Vagina (tissue), 2 donors: Measurements from ENCODE around the gene R3HDM4. TPM values are rescaled to one million over a fixed set of nuclear protein-coding genes. Genes with fewer than 3 reads are reported as not detected.
"Not testable (repeated sequence)": the region's sequence is repeated elsewhere in the genome, so short reads cannot be mapped to it uniquely, and the experiment has no call there.

ENCODE experiments used
- DNase-seq, 2 donors: peaks; one replicate each; pipeline ENCODE4 v3.0.0-alpha.2; 2017; ENCODE audit errors: extremely low spot score in 2 of 2
- H3K27ac ChIP-seq: fragments of 200-600 bp; sonication (generic); one replicate; pipeline ENCODE4 v1.5.1; 2019
- H3K27me3 ChIP-seq: fragments of 200-600 bp; sonication (generic); one replicate; pipeline ENCODE4 v1.5.1; 2019
- H3K36me3 ChIP-seq, 2 donors: fragments of 200-600 bp; sonication (generic); one replicate each; pipeline ENCODE4 v1.5.1; 2017 to 2019
- H3K4me1 ChIP-seq: fragments of 200-600 bp; sonication (generic); one replicate; pipeline ENCODE4 v1.5.1; 2019
- H3K4me3 ChIP-seq, 2 donors: fragments of 200-600 bp; sonication (generic); 1 replicate in 1 of 2; 2 replicates in 1 of 2; pipeline ENCODE4 v1.5.1; 2016 to 2019
- H3K9me3 ChIP-seq: fragments of 200-600 bp; sonication (generic); one replicate; pipeline ENCODE4 v1.5.1; 2019
- POLR2A ChIP-seq, 2 donors: fragments of 450-650 bp; IDR thresholded peaks; one replicate each; pipeline ENCODE4 v1.6.1; 2017; ENCODE audit warnings: antibody characterized with exemption in 2 of 2, mild to moderate bottlenecking in 2 of 2, moderate library complexity in 2 of 2
- POLR2AphosphoS5 ChIP-seq, 2 donors: sonication (generic); formaldehyde crosslinking; IDR thresholded peaks; one replicate each; pipeline ENCODE4 v1.9.0; 2017; ENCODE audit warnings: antibody characterized with exemption in 2 of 2, mild to moderate bottlenecking in 2 of 2, low read depth in 1 of 2; ENCODE audit not compliant: insufficient read depth in 1 of 2
- intact Hi-C: fragments of 100-400 bp; cut with DNase I; formaldehyde crosslinking; loops from one replicate; pipeline ENCODE4 v1.15.1; 2023
- small RNA-seq: library from RNA; depleted of rRNA; stranded (forward); fragments of <200 nt; gene quantifications from one replicate; pipeline ENCODE3, GENCODE V24; 2016
- total RNA-seq: library from RNA; depleted of rRNA; stranded (reverse); fragments of >200 nt; gene quantifications from one replicate; pipeline ENCODE4 v1.2.3, GENCODE V29; 2016
- TF ChIP-seq, protein P1 (sequence below), 3 experiments: fragments of 450-650 bp in 2 of 3; fragments of 200-600 bp in 1 of 3; sonication (generic) in 1 of 3; IDR thresholded peaks; one replicate each; pipeline ENCODE4 v1.5.1; 2017 to 2019; ENCODE audit warnings: antibody characterized with exemption in 3 of 3, mild to moderate bottlenecking in 2 of 3, moderate library complexity in 2 of 3

R3HDM4 gene
- total RNA-seq, 1 donor from 2014 or later: 41.3 TPM

DNA sequence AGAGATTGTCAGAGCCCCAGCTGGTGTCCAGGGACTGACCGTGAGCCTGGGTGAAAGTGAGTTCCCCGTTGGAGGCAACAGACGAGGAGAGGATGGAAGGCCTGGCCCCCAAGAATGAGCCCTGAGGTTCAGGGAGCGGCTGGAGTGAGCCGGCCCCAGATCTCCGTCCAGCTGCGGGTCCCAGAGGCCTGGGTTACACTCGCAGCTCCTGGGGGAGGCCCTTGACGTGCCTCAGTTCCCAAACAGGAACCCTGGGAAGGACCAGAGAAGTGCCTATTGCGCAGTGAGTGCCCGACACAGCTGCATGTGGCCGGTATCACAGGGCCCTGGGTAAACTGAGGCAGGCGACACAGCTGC lies 62.1 kb downstream of the R3HDM4 start:
- Histone ChIP-seq H3K27ac (peak overlapping the region; percentile 75), H3K36me3 (no peaks in the 10 kb centered on the region), H3K9me3 (no peaks in the 10 kb centered on the region), H3K4me1 (peaks cover 37% of the 10 kb centered on the region), H3K4me3 (peak overlapping the region in 1 of 2 donors; percentile 34), H3K27me3 (peaks cover 9% of the 10 kb centered on the region)
- intact Hi-C loops: no loop called here
- no peak for DNase-seq
- TF ChIP-seq, protein P1, sequence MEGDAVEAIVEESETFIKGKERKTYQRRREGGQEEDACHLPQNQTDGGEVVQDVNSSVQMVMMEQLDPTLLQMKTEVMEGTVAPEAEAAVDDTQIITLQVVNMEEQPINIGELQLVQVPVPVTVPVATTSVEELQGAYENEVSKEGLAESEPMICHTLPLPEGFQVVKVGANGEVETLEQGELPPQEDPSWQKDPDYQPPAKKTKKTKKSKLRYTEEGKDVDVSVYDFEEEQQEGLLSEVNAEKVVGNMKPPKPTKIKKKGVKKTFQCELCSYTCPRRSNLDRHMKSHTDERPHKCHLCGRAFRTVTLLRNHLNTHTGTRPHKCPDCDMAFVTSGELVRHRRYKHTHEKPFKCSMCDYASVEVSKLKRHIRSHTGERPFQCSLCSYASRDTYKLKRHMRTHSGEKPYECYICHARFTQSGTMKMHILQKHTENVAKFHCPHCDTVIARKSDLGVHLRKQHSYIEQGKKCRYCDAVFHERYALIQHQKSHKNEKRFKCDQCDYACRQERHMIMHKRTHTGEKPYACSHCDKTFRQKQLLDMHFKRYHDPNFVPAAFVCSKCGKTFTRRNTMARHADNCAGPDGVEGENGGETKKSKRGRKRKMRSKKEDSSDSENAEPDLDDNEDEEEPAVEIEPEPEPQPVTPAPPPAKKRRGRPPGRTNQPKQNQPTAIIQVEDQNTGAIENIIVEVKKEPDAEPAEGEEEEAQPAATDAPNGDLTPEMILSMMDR (IDR thresholded peaks at IDR 0.05): no peak
- peak in 1 of 2 donors; percentile 41 for TF ChIP-seq POLR2AphosphoS5 (IDR thresholded peaks at IDR 0.05; ENCODE audit: insufficient read depth in 1 of 2, low read depth in 1 of 2)
- TF ChIP-seq POLR2A (IDR thresholded peaks at IDR 0.05): no peak

DNA sequence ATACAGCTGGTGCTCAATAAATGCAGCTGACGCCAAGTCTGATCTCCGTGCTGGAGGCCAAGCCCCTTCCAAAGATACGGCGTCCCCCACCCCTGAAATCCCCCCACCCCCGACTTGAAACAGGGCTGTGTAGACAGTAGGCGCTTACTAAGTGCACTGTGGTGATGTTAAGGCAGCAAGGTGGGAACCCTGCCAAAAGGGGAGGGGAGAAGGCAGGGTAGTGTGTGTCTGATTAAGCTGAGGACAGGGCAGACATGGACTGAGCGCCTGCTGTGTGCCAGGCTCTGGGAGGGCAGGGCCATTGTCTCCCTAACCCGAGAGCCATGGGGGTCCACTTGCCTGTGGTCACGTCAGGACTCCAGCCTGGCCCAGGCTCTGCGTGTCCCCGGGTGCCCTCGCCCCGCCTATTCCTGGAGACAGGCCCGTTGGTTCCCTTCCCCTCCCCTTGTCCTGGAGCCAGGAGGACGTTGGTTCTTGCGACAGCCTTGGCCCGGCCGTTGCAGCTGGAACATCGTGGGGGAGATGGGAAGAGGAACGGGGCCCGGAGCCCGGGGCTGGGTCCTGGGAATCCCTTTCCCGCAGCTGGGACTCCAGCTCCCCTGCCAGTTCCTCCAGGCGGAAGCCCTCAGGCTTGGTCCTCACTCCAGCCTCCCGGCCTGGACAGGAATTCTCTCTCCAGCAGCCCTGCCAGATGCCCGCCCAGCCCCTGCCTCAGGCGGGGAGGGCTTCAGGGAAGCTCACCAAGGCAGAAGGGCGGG lies 62.6 kb downstream of the R3HDM4 start:
- Histone ChIP-seq H3K4me1 (peaks cover 37% of the 10 kb centered on the region), H3K4me3 (peak overlapping the region in 1 of 2 donors; percentile 34), H3K27ac (peak overlapping the region; percentile 75), H3K36me3 (no peaks in the 10 kb centered on the region), H3K9me3 (no peaks in the 10 kb centered on the region), H3K27me3 (peaks cover 9% of the 10 kb centered on the region)
- TF ChIP-seq POLR2A (IDR thresholded peaks at IDR 0.05) (no peak), POLR2AphosphoS5 (IDR thresholded peaks at IDR 0.05; ENCODE audit: insufficient read depth in 1 of 2, low read depth in 1 of 2) (peak; percentile 65 to 92)
- intact Hi-C loops: no loop called here
- DNase-seq: no peak

DNA sequence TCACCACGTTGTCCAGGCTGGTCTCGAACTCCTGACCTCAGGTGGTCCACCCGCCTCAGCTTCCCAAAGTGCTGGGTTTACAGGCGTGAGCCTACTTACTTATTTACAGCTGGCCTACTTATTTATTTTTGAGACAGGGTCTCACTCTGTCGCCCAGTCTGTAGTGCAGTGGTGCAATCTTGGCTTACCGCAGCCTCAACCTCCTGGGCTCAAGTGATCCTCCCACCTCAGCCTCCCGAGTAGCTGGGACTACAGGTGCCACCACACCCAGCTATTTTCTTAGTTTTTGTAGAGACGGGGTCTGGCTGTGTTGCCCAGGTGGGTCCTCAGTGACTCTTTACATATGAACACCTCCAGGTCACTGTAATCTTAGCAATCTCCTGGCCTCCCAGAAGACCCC lies 63.8 kb downstream of the R3HDM4 start:
- H3K9me3 ChIP-seq, H3K27me3 ChIP-seq, DNase-seq, H3K36me3 ChIP-seq, H3K27ac ChIP-seq, H3K4me3 ChIP-seq: not testable (repeated sequence)
- H3K4me1 ChIP-seq: peaks cover 42% of the 10 kb centered on the region
- intact Hi-C loops: loop anchor here (5.0 kb wide), 1 partner anchor 47 kb away; no protein-coding TSS in a partner anchor

DNA sequence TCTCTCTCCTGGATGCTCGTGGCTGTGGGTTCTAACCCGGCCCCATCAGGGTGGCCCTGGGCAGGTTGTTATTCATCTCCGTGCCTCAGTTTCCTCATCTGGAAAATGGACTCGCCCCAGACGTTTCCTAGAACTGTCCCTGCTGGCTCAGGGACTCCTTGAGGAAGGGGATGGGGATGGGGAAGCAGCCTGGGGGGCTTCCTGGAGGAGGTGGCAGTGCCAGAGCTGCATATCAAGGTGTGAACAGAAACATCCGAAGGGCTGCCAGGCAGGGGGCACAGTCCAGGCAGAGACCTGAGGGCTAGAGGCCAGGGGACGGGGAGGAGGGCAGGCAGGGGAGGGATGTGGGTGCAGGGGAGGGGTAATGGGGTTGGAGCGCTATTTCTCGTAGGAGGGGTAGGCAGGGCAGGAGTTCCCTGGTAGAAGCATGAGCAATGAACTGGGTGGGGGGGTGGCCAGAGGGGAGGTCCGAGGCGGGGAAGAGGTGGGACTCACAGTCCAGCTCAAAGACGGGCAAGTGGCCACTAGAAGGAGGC lies 64.6 kb downstream of the R3HDM4 start:
- TF ChIP-seq POLR2A (IDR thresholded peaks at IDR 0.05) (no peak), POLR2AphosphoS5 (IDR thresholded peaks at IDR 0.05; ENCODE audit: insufficient read depth in 1 of 2, low read depth in 1 of 2) (no peak)
- TF ChIP-seq, protein P1 (IDR thresholded peaks at IDR 0.05): no peak
- peak overlapping the region; percentile 43 for H3K27ac ChIP-seq
- H3K4me3 ChIP-seq: no peak overlapping the region
- peaks cover 50% of the 10 kb centered on the region for H3K4me1 ChIP-seq
- no peaks in the 10 kb centered on the region for H3K36me3 ChIP-seq
- intact Hi-C loops: loop anchor here (5.0 kb wide), 1 partner anchor 46 kb away; no protein-coding TSS in a partner anchor
- DNase-seq: no peak
- peaks cover 9% of the 10 kb centered on the region for H3K27me3 ChIP-seq
- no peaks in the 10 kb centered on the region for H3K9me3 ChIP-seq

Small RNA genes within 50 kb of the gene (small RNA-seq; reads per million reads assigned to genes)
- not detected for gene RNU6-9

Other genes starting within 250 kb of the R3HDM4 start
- 129 TPM for gene FSTL3, start 236.8 kb downstream of the R3HDM4 start, total RNA-seq
- gene PRSS57, start 217.8 kb downstream of the R3HDM4 start, total RNA-seq: not detected
- gene PALM, start 204.3 kb downstream of the R3HDM4 start, total RNA-seq: 40.0 TPM
- 0.49 TPM for gene MISP, start 162.1 kb downstream of the R3HDM4 start, total RNA-seq
- 230 TPM for gene PTBP1, start 115.8 kb downstream of the R3HDM4 start, total RNA-seq
- not detected for gene PLPPR3, start 91.3 kb downstream of the R3HDM4 start, total RNA-seq
- gene AZU1, start 85.4 kb downstream of the R3HDM4 start, total RNA-seq: not detected
- gene PRTN3, start 72.2 kb downstream of the R3HDM4 start, total RNA-seq: not detected
- not detected for gene ELANE, start 60.9 kb downstream of the R3HDM4 start, total RNA-seq
- gene CFD, start 53.6 kb downstream of the R3HDM4 start, total RNA-seq: 2,325 TPM
- gene MED16, start 20.0 kb downstream of the R3HDM4 start, total RNA-seq: 46.9 TPM
- not detected for gene RNU6-9, start 19.7 kb downstream of the R3HDM4 start, total RNA-seq
- not detected for gene KISS1R, start 4.1 kb upstream of the R3HDM4 start, total RNA-seq
- 10.3 TPM for gene ARID3A, start 12.8 kb upstream of the R3HDM4 start, total RNA-seq
- gene WDR18, start 71.1 kb upstream of the R3HDM4 start, total RNA-seq: 66.8 TPM
- not detected for gene GRIN3B, start 87.2 kb upstream of the R3HDM4 start, total RNA-seq
- 130 TPM for gene TMEM259, start 107.9 kb upstream of the R3HDM4 start, total RNA-seq
- gene RNU6-2, start 108.3 kb upstream of the R3HDM4 start, total RNA-seq: not detected
- 76.1 TPM for gene CNN2, start 113.4 kb upstream of the R3HDM4 start, total RNA-seq
- gene ABCA7, start 126.9 kb upstream of the R3HDM4 start, total RNA-seq: 29.5 TPM
- gene ARHGAP45, start 153.9 kb upstream of the R3HDM4 start, total RNA-seq: 36.8 TPM
- 83.7 TPM for gene POLR2E, start 182.2 kb upstream of the R3HDM4 start, total RNA-seq
- 524 TPM for gene GPX4, start 190.8 kb upstream of the R3HDM4 start, total RNA-seq